ENCODE data around the gene DLGAP1.
A peak's percentile ranks its signal among the peaks of the same experiment; 100 is the strongest.

DNA sequence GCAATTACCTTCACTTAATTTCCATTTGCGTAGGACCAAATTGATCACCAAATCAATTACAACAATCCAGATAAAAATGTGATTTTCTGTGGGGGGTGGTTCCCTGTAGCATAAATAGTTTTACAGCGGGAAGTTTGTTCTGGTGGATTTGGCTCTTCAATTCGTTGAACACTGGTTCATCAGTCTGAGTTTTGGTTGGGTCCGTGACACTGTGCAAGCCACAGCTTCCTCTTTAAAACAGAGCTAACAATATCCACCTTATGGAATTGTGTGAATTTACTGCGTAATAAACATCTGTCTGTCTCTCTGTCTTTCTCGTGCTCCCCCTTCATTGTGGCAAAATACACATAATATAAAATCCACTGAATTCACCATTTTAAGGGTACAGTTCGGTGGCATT lies 694.4 kb downstream of the DLGAP1 start:
- no peak for TF ChIP-seq HDAC2 (IDR thresholded peaks at IDR 0.05)
- TF ChIP-seq ATF7 (IDR thresholded peaks at IDR 0.05; ENCODE audit: low read depth), result no peak
- TF ChIP-seq TBL1XR1 (IDR thresholded peaks at IDR 0.05; ENCODE audit: low read depth, low read length), result no peak
- TF ChIP-seq, protein P1, sequence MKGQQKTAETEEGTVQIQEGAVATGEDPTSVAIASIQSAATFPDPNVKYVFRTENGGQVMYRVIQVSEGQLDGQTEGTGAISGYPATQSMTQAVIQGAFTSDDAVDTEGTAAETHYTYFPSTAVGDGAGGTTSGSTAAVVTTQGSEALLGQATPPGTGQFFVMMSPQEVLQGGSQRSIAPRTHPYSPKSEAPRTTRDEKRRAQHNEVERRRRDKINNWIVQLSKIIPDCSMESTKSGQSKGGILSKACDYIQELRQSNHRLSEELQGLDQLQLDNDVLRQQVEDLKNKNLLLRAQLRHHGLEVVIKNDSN (IDR thresholded peaks at IDR 0.05; ENCODE audit: borderline replicate concordance, extremely low read length, insufficient read depth, low read depth, low read length), result no peak
- no peak for TF ChIP-seq TARDBP (IDR thresholded peaks at IDR 0.05; ENCODE audit: borderline replicate concordance)
- TF ChIP-seq POLR2A (IDR thresholded peaks at IDR 0.05; ENCODE audit: low read depth, low read length), result no peak
- no peak for TF ChIP-seq GATAD2B (conservative IDR thresholded peaks at IDR 0.05; ENCODE audit: low read depth)
- TF ChIP-seq WRNIP1 (IDR thresholded peaks at IDR 0.05; ENCODE audit: borderline replicate concordance, low read depth, low read length), result no peak
- TF ChIP-seq EP300 (IDR thresholded peaks at IDR 0.05; ENCODE audit: borderline replicate concordance in 1 of 2, control insufficient read depth in 1 of 2, low read depth in 2 of 2, low read length in 2 of 2), result peak in 1 of 2 experiments; percentile 27; a peak in 1 of 4 replicates
